Measurements from ENCODE around the gene ZDHHC14.
"Not testable (repeated sequence)": the region's sequence is repeated elsewhere in the genome, so short reads cannot be mapped to it uniquely, and the experiment has no call there.

Gene ZDHHC14

DNA sequence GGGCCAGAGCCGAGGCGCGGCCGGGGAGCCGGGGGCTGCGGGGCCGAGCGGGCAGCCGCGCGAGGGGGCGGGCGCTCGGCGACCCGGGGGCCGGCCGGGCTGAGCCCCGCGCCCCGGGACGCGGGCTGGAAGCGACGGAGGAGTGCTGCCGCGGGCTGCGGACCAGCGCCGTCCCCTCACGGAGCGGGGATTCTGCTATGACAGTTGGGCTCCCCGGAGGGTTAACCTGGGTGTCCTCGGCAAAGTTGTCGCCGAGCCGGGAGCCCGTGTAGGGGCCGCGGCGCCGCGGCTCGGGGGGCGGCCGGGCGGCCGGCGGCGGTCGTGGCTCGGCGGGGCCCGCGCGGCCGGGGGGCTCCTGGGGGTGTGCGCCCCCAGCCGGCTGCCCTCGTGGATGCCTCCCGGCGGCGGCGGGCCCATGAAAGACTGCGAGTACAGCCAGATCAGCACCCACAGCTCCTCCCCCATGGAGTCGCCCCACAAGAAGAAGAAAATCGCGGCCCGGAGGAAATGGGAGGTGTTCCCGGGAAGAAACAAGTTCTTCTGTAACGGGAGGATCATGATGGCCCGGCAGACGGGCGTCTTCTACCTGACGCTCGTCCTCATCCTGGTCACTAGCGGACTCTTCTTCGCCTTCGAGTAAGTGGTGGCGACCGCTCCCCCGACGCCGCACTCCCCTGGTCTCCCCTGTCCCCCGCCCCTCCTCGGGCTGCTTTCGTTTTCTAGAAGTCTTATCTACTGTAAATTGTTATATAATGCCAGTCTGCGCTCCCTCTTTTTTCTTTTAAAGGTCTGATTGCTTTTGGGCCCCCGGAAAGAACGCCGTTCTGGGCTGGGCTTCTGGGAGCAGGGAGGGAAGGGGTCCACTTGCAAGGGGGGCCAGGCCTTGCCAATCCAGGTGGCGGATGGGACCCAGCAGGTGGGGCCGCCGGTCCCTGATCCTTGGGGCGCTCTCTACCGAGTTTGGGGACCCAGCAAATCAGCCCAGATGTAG lies 936 bp downstream of the ZDHHC14 start:
- DNase-seq = no peak

DNA sequence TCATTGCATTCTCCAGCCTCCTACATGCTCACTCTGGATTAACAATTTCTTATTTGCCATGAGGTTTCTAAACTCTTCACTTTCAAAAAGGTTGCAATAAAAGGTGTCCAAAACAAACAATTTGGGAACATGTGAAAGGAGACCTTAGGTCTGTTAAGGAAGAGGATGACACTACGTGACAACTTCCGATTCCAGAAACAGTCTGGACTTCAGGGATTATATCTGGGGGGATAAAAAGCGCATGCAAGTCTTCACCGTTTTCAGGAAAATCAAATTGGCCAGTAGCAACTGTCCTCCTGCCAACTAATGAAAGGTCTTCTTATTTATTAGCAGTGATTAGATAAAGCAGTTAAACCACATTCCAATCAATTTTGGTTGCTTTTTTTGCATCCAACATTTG lies 1.8 kb downstream of the ZDHHC14 start:
- DNase-seq = no peak

DNA sequence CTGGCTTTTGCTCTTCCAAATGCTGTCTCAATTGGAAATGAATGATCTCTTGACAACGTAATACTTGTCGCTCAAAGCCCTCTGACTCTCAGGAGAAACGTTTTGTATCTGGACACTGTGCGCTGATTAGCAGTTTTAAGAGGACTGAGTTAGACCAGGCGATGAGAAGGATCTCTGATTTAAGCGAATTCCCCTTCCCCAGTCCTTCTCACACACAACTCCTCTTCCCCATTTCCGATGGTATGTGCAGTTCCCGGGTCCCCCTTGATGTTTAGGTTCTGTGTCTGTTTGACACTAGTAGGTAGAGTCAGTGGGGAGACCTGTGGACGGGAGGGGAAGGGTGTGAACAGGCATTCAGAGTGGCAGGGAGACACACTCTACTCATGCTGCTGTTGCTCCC lies 2.5 kb downstream of the ZDHHC14 start:
- DNase-seq = no peak

DNA sequence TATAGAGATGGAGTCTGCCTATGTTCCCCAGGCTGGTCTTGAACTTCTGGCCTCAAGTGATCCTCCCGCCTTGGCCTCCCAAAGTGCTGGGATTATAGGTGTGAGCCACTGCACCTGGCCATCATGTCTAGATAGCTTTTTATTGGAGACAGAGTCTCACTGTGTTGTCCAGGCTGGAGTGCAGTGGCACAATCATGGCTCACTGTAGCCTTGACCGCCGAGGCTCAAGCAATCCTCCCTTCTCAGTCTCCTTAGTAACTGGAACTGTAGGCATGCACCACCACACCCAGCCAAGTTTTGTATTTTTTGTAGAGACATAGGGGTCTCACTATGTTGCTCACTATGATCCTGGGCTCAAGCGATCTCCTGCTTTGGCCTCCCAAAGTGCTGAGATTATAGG lies 4.0 kb downstream of the ZDHHC14 start:
- not testable (repeated sequence) for DNase-seq

DNA sequence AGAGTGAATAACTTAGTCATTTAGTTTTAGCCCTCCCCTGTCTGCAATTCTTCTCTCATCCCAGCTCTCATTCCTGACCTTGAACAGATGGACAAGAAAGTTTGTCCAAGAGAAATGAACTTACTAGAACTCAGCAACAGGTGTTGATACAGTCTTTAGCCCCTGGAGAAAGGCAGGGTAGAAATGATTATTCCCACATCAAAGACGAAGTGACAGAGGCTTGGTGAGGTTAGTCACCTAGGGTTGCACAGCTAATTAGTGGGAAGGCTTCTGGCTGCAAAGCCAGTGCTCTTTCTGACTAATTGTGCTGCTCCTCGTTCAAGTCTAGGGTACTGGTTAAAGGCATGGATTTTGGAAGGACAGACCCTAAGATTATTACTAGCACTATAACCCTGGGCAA lies 4.5 kb downstream of the ZDHHC14 start:
- no peak for DNase-seq

DNA sequence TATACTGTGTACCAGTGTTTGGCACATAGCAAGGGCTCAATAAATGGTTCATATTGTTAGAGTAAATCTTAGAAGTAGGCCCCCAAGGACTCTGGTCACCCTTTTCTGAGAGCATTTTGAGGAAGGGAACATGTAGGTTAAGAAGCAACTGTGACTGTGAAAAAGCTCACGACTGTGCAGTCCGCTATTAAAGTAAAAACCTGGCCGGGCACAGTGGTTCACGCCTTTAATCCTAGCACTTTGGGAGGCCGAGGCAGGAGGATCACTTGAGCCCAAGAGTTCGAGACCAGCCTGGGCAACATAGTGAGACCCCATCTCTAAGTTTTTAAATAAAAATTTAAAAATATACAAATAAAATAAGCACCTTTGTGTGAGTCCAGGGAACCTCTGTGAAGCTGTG lies 5.0 kb downstream of the ZDHHC14 start:
- DNase-seq = no peak

DNA sequence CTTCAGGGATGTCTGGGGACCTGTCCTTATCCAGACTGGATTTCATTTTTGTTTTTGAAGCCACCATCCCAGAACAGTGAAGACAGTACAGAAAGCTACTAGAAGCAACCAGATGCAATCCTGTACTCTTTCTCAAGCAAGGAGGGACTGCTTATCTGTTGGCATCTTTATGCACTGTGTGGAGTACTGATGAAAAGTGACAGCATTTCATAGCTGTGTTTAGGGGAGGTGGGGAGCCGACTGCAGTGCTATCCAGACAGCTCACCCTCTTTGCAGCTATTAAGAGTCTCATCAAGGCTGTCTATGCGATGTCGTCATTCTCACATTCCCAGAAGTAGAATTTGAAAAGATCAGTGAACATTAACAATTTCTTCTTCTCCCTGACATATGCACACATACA lies 5.5 kb downstream of the ZDHHC14 start:
- DNase-seq = no peak

DNA sequence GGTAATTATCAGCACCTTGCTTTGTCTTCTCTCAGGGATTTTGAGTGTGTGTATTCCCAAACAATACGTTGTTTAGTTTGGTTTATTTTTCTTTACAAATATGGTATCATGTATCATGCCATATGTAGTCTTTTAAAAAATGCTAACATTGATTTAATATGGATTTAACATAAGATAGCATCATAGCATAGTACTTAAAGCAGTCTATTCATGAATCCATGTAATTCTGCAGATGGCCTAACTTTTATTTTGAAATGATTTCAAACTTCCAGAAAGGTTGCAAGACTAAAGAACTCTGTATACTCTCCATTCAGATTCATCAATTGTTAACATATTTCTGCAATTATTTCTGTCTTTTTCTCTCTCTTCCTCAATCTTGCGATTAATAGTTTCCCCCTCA lies 7.9 kb downstream of the ZDHHC14 start:
- DNase-seq = no peak

DNA sequence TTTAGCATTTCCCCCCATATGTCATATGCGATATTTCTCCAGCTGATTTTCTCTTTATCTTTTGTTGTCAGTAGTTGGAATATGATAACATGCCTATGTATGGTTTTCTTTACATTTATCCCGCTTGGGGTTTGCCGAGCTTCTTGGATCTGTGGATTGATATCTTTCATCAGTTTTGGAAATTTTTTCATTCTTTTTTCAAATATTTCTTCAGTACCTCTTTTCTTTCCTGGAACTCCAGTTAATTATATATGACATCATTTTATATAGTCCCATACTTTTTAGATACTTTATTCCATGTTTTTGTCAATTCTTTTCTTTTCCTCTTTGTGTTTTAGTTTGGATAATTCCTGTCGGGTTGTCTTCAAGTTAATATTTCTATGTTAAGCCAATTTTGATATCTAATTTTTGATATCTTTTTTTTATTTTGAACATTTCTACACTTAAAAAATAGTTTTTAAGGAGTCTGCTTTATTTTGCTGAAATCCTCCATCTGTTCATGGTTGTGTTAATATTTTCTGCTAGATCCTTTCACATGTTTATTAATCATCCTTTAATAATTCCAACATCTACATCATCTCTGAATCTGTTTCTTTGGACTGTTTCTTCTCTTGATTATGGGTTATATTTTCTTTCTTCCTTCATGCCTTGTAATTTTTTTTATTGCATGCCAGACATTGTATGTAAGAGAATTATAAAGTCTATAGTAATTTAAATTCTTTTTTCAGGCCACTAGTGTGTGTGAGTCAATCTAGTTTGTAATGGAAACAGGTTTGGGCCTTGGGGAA lies 9.5 kb downstream of the ZDHHC14 start:
- DNase-seq = no peak

DNA sequence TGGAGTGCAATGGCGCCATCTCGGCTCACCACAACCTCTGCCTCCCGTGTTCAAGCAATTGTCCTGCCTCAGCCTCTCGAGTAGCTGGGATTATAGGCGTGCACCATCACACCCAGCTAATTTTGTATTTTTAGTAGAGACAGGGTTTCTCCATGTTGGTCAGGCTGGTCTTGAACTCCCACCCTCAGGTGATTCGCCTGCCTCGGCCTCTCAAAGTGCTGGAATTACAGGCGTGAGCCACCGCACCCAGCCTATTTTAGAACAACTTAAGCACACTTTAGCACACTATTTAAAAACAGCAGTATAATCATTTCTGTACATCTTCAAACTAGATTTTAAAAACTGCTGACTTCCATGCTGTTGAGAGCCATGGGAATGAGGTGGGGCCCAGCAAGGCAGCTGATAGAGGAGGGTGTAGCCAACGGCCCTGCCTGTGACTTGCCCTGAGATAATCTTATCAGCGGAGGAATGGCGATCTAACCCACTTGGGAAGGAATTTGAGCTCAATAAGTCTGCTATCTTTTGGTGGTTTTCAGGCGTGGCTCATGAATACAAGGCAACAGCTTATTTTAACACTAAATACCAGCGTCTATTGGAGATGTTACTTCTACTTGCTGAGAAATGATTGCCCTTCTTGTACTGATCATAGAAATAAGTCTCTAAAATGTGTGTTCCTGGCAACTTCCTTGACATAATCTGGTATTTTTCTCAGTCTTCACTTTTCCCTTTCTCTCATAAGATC lies 12.1 kb downstream of the ZDHHC14 start:
- DNase-seq = no peak

DNA sequence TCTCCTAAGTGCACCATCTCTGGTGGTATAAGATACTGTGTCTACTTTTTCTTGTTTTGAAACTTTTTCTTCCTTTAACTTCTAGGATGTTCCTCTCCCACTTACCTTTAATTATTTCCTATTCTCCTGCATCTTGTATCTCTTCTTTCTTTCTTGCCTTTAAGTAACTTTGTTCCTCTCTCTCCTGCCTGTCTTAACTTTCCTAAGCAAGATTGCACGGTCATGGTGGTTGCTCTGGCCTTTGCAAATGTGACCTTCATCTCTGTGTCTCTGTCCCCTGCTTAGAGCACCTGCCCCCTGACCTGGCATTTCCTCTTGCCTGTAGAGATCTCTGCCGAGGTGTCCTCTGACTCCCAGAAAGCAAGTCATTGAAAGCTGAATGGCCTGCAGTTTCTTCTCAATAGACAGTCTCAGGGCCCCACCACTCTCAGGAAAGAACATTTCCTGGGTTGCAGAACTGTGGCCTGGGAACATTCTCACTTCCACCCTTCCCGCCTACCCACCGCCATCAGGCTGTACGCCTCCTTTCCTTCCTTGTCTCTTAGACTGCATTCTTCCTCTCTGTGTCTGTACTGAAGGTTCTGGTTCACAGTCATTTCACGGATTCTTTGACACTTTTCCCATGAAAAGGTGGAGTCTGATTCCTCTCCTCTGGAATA lies 12.8 kb downstream of the ZDHHC14 start:
- DNase-seq = no peak

DNA sequence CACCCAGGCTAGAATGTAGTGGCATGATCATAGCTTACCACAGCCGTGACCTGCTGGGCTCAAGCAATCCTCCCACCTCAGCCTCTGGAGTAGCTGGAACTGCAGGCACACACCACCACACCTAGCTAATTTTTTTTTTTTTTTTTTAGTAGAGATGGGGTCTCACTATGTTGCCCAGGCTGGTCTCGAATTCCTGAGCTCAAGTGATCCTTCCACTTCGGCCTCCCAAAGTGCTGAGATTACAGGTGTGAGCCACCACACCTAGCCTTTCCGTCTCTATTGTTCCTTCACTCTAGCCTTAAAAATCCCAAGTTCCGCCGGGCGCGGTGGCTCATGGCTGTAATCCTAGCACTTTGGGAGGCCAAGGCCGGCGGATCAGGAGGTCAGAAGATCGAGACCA lies 14.2 kb downstream of the ZDHHC14 start:
- not testable (repeated sequence) for DNase-seq

DNA sequence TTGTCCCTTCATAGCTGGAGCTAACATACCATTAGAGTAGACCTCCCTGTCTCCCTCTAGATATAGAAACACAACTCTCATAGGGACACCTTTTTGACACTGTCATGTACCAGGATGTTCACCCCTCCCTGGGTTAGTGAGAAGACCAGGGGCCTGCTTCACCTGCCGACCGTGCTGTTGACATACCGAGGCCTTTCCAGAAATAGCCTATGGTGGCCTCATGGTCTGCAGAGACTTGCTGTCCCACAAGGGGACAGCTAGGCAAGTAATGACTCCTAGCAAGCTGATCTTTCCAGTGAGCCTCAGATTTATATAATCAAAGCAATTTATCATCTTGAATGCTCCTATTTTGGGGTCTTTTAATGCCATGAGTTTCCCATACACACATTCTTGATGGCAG lies 15.0 kb downstream of the ZDHHC14 start:
- DNase-seq = no peak

DNA sequence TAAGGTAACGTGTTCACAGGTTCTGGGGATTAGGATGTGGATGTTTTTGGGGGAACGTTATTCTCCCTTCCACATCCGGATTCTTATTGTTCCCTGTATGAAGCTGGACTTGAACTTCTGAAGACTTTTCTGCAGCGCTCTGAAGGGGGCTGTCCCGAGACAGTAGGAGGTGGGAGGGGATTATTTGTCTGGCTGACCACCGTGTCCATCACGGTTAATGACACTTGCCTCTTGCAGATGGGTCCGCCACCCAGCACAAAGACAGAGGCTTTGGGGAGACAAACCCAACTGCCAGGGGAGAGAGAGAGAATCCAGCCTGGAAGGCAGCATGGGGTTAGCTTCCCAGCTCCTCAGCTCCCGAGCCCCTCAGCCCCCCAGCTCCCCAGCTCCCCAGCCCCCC lies 16.7 kb downstream of the ZDHHC14 start:
- no peak for DNase-seq

DNA sequence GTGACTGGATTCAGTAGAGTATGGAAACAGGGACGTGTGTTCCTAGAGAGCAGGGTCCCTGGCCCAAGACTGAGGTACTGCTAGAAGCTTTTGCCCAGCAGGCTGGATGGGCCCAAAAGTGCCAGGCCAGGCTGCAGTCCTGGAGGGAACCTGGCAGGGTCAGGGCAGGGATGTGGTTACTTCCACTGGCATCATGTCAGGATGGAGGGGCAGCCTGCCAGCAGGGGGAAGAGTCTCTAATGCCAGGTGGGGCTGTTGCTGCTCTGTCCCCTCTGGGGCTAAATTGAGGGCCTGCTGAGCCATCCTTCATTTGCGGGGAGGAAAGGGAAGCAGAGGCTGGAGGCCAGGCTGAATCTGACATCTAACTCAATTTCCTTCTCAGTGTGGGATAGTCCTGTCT lies 17.2 kb downstream of the ZDHHC14 start:
- no peak for DNase-seq

DNA sequence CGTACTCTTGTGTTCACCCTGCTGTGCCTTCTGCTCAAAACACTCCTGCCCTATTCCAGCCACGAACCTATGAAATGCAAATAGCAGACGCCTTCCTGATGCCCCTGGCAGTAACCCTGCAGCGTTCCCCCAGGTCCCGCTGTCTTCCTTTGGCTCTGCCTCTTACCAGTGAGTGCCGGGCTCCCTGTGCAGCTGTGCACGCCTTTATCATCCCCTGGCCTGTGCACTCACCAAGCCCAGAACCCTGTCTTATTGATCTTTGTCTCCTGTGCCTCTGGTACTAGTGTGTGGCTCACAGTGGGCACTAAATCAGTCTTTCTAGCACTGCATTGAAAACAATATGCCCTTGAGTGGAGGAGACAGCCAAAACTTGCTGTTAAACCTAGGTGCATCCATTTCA lies 19.7 kb downstream of the ZDHHC14 start:
- no peak for DNase-seq

DNA sequence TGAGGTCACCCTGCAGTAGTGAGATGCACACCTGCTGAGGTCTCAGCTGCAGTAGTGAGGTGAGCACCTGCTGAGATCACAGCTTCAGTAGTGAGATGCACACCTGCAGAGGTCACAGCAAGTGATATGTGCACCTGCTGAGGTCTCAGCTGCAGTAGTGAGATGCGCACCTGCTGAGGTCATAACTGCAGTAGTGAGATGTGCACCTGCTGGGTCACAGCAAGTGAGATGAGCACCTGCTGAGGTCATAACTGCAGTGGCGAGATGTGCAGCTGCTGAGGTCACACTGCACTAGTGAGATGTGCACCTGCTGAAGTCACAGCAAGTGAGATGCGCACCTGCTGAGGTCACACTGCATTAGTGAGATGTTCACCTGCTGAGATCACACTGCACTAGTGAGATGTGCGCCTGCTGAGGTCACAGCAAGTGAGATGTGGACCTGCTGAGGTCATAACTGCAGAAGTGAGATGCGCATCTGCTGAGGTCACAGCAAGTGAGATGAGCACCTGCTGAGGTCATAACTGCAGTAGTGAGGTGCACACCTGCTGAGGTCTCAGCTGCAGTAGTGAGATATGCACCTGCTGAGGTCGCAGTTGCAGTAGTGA lies 20.8 kb downstream of the ZDHHC14 start:
- no peak for DNase-seq

DNA sequence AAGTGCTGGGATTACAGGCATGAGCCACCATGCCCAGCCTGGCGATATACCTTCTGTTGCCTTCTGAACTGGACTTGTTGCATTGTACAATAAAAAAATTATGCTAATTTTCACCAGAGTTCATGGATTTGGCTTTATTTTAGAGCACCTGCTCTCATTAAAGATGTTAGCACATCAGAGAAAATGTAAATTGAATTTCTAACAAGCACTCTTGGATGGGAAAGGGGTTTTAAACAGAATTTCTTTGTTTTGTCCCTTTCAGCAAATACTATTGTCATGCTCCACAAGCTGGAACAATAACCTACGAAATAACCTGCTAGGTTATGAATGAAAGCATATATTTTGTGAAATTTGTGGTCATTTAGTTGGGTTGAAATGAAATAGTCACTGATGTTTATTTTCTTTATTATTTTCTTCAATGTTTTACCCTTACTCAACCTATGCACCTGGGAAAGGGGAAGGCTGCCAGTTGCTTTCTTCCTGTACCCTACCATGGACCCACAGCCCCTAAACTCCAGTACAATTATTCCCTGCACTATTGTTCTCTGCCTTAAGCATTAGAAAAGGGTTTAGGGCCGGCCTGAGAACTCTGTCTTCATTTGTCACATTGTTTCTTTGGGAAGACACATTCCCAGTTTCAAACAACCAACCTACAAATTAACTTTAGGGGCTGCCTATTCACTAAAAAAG lies 22.2 kb downstream of the ZDHHC14 start:
- no peak for DNase-seq

DNA sequence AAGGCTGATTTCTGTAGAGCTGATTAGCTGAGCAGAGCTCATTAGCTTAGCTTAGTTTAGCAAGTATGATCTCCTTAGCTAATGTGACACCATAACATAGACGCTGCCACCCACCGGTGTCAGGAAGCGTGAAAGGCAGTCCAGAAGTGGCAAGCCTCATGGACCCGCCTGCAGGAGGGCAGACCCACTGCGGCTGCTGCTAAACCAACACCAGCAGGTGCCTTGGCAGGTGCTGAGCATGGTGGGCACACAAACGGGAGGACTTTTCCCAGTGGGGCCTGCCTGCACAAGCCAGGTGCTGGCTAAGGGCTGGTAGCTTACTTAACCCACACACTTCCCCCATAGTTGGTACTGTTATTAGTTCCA lies 22.7 kb downstream of the ZDHHC14 start:
- no peak for DNase-seq

DNA sequence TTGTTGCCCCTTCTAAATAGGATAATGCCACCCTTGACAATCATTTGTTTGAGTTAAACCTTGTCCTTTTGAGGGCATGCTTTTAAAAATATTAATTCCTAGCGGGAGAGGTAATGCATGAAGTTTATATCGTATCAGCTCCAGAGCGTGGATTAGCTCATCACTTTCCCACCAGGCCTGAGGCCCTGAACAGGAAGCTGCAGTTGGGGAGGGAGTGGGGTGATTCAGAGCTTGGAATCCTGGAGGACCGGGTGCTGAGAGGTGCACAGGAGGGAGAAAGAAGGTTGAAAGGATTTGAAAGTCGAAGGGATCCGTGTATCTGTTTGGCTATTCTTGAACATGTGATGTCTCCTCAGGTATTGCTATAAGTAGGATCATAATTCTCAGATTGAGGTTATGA lies 25.0 kb downstream of the ZDHHC14 start:
- DNase-seq = no peak

DNA sequence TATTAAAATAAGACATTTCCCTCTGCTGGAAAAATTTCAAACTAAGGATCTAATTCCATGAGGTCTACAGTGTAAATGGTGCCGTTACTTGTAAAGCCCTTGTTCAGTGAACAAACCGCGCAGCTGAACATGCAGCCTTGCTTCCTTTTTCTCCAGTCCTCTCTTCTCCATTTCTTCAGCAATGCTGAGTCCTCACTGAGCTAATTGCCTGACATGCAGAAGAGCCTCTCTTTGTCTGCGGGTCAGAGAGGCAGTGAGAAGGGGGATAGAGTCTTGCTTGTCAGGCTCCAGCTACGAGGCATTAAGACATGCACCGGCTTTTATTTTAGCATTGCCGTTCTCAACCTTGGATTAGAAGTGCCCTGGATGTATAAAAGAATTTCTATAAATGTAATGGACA lies 25.7 kb downstream of the ZDHHC14 start:
- DNase-seq = no peak

DNA sequence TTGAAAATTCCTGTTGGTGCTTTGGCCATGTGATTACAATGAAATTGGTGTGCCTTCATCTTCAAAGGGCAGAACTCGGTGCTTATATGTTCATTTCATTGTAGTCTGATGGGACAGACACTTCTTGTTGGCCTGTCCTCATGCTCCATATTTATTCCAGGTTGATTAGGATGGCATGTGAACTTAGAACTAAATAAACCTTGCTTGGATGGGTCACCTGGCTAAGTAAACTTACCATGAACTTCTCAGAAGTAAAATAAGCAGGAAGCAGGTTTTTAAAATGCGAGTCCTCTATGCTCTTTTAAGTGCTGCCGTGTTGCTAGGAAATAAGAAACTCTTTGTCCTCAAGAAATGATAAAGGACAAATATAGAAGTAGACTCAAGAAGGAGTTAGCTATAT lies 26.7 kb downstream of the ZDHHC14 start:
- no peak for DNase-seq
